ENCODE results near the gene ARHGAP10.

DNA sequence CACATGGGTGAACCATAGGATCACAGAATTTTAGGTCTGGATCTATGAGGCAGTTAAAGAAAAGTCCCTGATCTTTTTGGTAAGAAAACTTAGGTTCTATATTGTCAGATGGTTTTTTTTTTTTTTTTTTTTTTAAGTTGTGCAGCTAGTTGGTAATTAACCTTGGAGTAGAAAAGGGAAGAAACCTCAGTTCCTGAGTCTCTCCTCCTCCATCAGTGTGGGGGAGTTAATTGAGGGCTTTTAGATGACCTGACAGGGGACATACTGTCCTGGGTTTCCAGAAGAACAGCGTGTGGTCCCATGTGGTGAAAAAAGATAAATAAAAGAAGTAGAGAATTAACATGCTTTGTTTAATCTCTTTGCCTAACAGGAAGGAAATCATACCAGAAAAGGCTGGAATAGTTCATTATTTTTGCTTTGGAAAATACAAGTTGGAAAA lies 123.7 kb downstream of the ARHGAP10 start:
- TF ChIP-seq, protein P1, sequence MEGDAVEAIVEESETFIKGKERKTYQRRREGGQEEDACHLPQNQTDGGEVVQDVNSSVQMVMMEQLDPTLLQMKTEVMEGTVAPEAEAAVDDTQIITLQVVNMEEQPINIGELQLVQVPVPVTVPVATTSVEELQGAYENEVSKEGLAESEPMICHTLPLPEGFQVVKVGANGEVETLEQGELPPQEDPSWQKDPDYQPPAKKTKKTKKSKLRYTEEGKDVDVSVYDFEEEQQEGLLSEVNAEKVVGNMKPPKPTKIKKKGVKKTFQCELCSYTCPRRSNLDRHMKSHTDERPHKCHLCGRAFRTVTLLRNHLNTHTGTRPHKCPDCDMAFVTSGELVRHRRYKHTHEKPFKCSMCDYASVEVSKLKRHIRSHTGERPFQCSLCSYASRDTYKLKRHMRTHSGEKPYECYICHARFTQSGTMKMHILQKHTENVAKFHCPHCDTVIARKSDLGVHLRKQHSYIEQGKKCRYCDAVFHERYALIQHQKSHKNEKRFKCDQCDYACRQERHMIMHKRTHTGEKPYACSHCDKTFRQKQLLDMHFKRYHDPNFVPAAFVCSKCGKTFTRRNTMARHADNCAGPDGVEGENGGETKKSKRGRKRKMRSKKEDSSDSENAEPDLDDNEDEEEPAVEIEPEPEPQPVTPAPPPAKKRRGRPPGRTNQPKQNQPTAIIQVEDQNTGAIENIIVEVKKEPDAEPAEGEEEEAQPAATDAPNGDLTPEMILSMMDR (IDR thresholded peaks at IDR 0.05), result no peak
- no peak for TF ChIP-seq POLR2A (IDR thresholded peaks at IDR 0.05)

All from Peyer's patch (tissue), 4 donors.